ENCODE data around the gene TXNRD1. TPM values are rescaled to one million over a fixed set of nuclear protein-coding genes. Genes with fewer than 3 reads are reported as not detected.

The TXNRD1 gene
- total and polyA plus RNA-seq, 2 of the 8 experiments (the other 6 are each of a cell fraction or from before 2014, with no cell fraction given), result 56.8 to 127 TPM

- Histone ChIP-seq H2BK15ac (ENCODE audit: low read length) (no peak overlapping the region), H3K9me3 (ENCODE audit: insufficient read depth in 2 of 2, low read depth in 1 of 2, low read length in 1 of 2) (no peaks in the 10 kb centered on the region), H3K56ac (replicated peaks; ENCODE audit: insufficient read length, low read depth, low read length) (no peak overlapping the region), H3K23me2 (ENCODE audit: low read depth, low read length) (no peaks in the 10 kb centered on the region), H3K4me1 (replicated peaks in 1 of 4; ENCODE audit: control insufficient read depth in 3 of 4, insufficient read depth in 4 of 4, low read length in 3 of 4) (peaks cover 0 to 3% (median 0%) of the 10 kb centered on the region in 4 experiments; a peak in 1 of 7 replicates), H4K8ac (ENCODE audit: extremely low read depth, insufficient read depth, low read length) (no peak overlapping the region), H3K27me3 (replicated peaks in 1 of 4; ENCODE audit: control insufficient read depth in 3 of 4, extremely low read depth in 1 of 4, insufficient read depth in 3 of 4, low read length in 3 of 4) (no peaks in the 10 kb centered on the region), H2BK120ac (replicated peaks; ENCODE audit: low read depth, low read length) (no peak overlapping the region), H3K36me3 (ENCODE audit: control insufficient read depth in 2 of 4, insufficient read depth in 4 of 4, low read length in 3 of 4) (no peaks in the 10 kb centered on the region), H3K4me3 (ENCODE audit: extremely low read depth in 1 of 4, insufficient read depth in 2 of 4, low read depth in 3 of 4, low read length in 4 of 4) (no peak overlapping the region), H2AFZ (ENCODE audit: low read length) (no peak overlapping the region), H3K18ac (ENCODE audit: extremely low read depth, low read length) (no peak overlapping the region), H3K4me2 (ENCODE audit: insufficient read depth in 1 of 2, low read depth in 2 of 2, low read length in 2 of 2) (no peak overlapping the region), H3K9ac (replicated peaks in 1 of 4; ENCODE audit: extremely low read depth in 1 of 4, low read depth in 3 of 4, low read length in 3 of 4) (no peak overlapping the region), H2BK5ac (ENCODE audit: low read depth, low read length) (no peak overlapping the region), H3K14ac (ENCODE audit: insufficient read length) (no peak overlapping the region), H3K27ac (ENCODE audit: low read depth, low read length) (no peak overlapping the region), H3K4ac (replicated peaks; ENCODE audit: insufficient read length, low read depth, low read length) (no peak overlapping the region), H4K20me1 (replicated peaks in 1 of 2; ENCODE audit: control insufficient read depth in 1 of 2, insufficient read depth in 2 of 2, low read length in 2 of 2) (no peaks in the 10 kb centered on the region), H2BK20ac (ENCODE audit: low read length) (no peak overlapping the region), H3K79me1 (ENCODE audit: low read depth, low read length) (no peaks in the 10 kb centered on the region), H4K91ac (replicated peaks; ENCODE audit: insufficient read length, low read length) (no peak overlapping the region), H4K5ac (ENCODE audit: insufficient read length, low read depth, low read length) (no peak overlapping the region), H3K23ac (ENCODE audit: insufficient read length) (no peak overlapping the region), H2BK12ac (ENCODE audit: low read depth, low read length) (no peak overlapping the region), H2AK5ac (ENCODE audit: low read depth, low read length) (no peak overlapping the region), H3K79me2 (ENCODE audit: control insufficient read depth in 1 of 2, insufficient read depth in 2 of 2, low read length in 2 of 2) (no peaks in the 10 kb centered on the region)
- WGBS, 2 experiments (ENCODE audit: extremely low coverage in 1 of 2, insufficient coverage in 1 of 2, insufficient read length in 1 of 2, insufficient replicate concordance in 2 of 2, low coverage in 1 of 2, low lambda C conversion rate in 2 of 2, missing lambda C conversion rate in 1 of 2), result 98% methylated on average over 2 of the region's 2 CpGs; no CpG with 5 or more reads in 1 of the 2 experiments
- CTCF ChIA-PET (ENCODE audit: partially characterized antibody), result no interaction called here
- DNase-seq (ENCODE audit: low read depth in 1 of 2, low spot score in 2 of 2), result no peak
- TF ChIP-seq CREB1 (IDR thresholded peaks at IDR 0.05) (no peak), CEBPB (IDR thresholded peaks at IDR 0.05; ENCODE audit: low read depth, low read length) (no peak), NRF1 (IDR thresholded peaks at IDR 0.05; ENCODE audit: low read depth, low read length) (no peak), ATF2 (IDR thresholded peaks at IDR 0.05; ENCODE audit: low read length) (no peak), SIRT6 (IDR thresholded peaks at IDR 0.05; ENCODE audit: low read length) (no peak), SIN3A (conservative IDR thresholded peaks at IDR 0.05 in 1 of 2, IDR thresholded peaks at IDR 0.05 in 1 of 2; ENCODE audit: low read depth in 1 of 2, low read length in 2 of 2) (no peak), KDM4A (IDR thresholded peaks at IDR 0.05; ENCODE audit: low read depth, low read length, severe bottlenecking) (no peak), POU5F1 (IDR thresholded peaks at IDR 0.05; ENCODE audit: low read depth, low read length) (no peak), EZH2 (IDR thresholded peaks at IDR 0.05; ENCODE audit: low read depth, low read length, severe bottlenecking) (no peak)
- TF ChIP-seq, protein P1, sequence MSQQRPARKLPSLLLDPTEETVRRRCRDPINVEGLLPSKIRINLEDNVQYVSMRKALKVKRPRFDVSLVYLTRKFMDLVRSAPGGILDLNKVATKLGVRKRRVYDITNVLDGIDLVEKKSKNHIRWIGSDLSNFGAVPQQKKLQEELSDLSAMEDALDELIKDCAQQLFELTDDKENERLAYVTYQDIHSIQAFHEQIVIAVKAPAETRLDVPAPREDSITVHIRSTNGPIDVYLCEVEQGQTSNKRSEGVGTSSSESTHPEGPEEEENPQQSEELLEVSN (IDR thresholded peaks at IDR 0.05), result no peak
- no peak for FAIRE-seq
- POLR2A ChIA-PET (ENCODE audit: partially characterized antibody), result interaction anchor here (1.6 kb wide), 1 partner anchor 28 kb away, joined by 9 read pairs; no protein-coding TSS in a partner anchor
Observed at GRCh38 chr12:104258476-104259067, 43.0 kb downstream of the TXNRD1 start.

Measured in H1 (cell line).